ENCODE measurements around the gene SOBP. TPM values are rescaled to one million over a fixed set of nuclear protein-coding genes. Genes with fewer than 3 reads are reported as not detected.

The SOBP gene
- total and polyA plus RNA-seq, 2 donors (not counting 1 experiment from before 2014, with no cell fraction given) = 0.82 to 1.5 TPM

- ChIA-PET POLR2A (no interaction called here), CTCF (no interaction called here)
- Histone ChIP-seq H4K20me1 (ENCODE audit: control insufficient read depth, insufficient read depth, low read length, poor library complexity, severe bottlenecking) (peaks cover 8% of the 10 kb centered on the region), H3K4me1 (ENCODE audit: control insufficient read depth in 2 of 2, insufficient read depth in 2 of 2, low read length in 2 of 2) (no peaks in the 10 kb centered on the region), H3K27ac (ENCODE audit: low read length in 2 of 2) (no peak overlapping the region), H3K9me3 (ENCODE audit: control extremely low read depth in 1 of 3, control insufficient read depth in 2 of 3, insufficient read depth in 1 of 3, low read length in 2 of 3) (peaks cover 0 to 23% (median 16%) of the 10 kb centered on the region in 3 donors), H3K27me3 (replicated peaks in 1 of 4; ENCODE audit: control extremely low read depth in 1 of 4, control insufficient read depth in 3 of 4, insufficient read depth in 4 of 4, low read length in 3 of 4) (no peaks in the 10 kb centered on the region), H3K9ac (ENCODE audit: low read length) (no peak overlapping the region), H2AFZ (ENCODE audit: insufficient read depth, low read depth, low read length, poor library complexity, severe bottlenecking) (no peak overlapping the region), H3K79me2 (ENCODE audit: control insufficient read depth, insufficient read depth, low read length) (peaks cover 51% of the 10 kb centered on the region), H3K4me3 (ENCODE audit: control extremely low read depth in 1 of 5, extremely low read depth in 1 of 5, insufficient read depth in 1 of 5, low read depth in 2 of 5, low read length in 4 of 5) (no peak overlapping the region), H3K36me3 (replicated peaks in 1 of 2; ENCODE audit: control extremely low read depth in 1 of 2, control insufficient read depth in 1 of 2, extremely low read depth in 1 of 2, insufficient read depth in 2 of 2, low read length in 1 of 2) (peaks cover 0 to 13% of the 10 kb centered on the region in 2 experiments), H3K4me2 (replicated peaks; ENCODE audit: low read depth, low read length, poor library complexity, severe bottlenecking) (no peak overlapping the region)
- ATAC-seq (ENCODE audit: low read depth) (no peak), DNase-seq (no peak)
- Mint-ChIP-seq H3K4me1 (peaks cover 9% of the 10 kb centered on the region), H3K9me3 (ENCODE audit: insufficient read depth) (peaks cover 2% of the 10 kb centered on the region), H3K4me3 (no peak overlapping the region), H3K27me3 (no peaks in the 10 kb centered on the region), H3K27ac (no peak overlapping the region)
- 100% methylated on average over 1 of the region's 2 CpGs for WGBS (ENCODE audit: insufficient coverage)
- intact Hi-C loops (cut with micrococcal nuclease) = no loop called here
- TF ChIP-seq EZH2 (IDR thresholded peaks at IDR 0.05; ENCODE audit: borderline replicate concordance, insufficient read depth, low read depth, low read length, poor library complexity, severe bottlenecking) = no peak
- no peak for TF ChIP-seq CTCF (IDR thresholded peaks at IDR 0.05)
Measured at GRCh38 chr6:107442938-107443607, 46.8 kb upstream of the SOBP start.

GRCh38 chr6:107443608-107444267 lies 46.2 kb upstream of the SOBP start:
- H3K27ac ChIP-seq (ENCODE audit: low read length in 2 of 2) = no peak overlapping the region
- TF ChIP-seq EZH2 (IDR thresholded peaks at IDR 0.05; ENCODE audit: borderline replicate concordance, insufficient read depth, low read depth, low read length, poor library complexity, severe bottlenecking) (no peak), CTCF (IDR thresholded peaks at IDR 0.05) (no peak)
- no peaks in the 10 kb centered on the region for H3K27me3 ChIP-seq (replicated peaks in 1 of 4; ENCODE audit: control extremely low read depth in 1 of 4, control insufficient read depth in 3 of 4, insufficient read depth in 4 of 4, low read length in 3 of 4)
- no peak overlapping the region for H2AFZ ChIP-seq (ENCODE audit: insufficient read depth, low read depth, low read length, poor library complexity, severe bottlenecking)
- no peak overlapping the region for H3K4me3 ChIP-seq (ENCODE audit: control extremely low read depth in 1 of 5, extremely low read depth in 1 of 5, insufficient read depth in 1 of 5, low read depth in 2 of 5, low read length in 4 of 5)
- no peak for ATAC-seq (ENCODE audit: low read depth)
- Mint-ChIP-seq H3K9me3 (ENCODE audit: insufficient read depth) (peaks cover 7% of the 10 kb centered on the region), H3K4me1 (peaks cover 9% of the 10 kb centered on the region), H3K27me3 (no peaks in the 10 kb centered on the region), H3K27ac (no peak overlapping the region), H3K4me3 (no peak overlapping the region)
- no peaks in the 10 kb centered on the region for H3K4me1 ChIP-seq (ENCODE audit: control insufficient read depth in 2 of 2, insufficient read depth in 2 of 2, low read length in 2 of 2)
- H3K36me3 ChIP-seq (replicated peaks in 1 of 2; ENCODE audit: control extremely low read depth in 1 of 2, control insufficient read depth in 1 of 2, extremely low read depth in 1 of 2, insufficient read depth in 2 of 2, low read length in 1 of 2) = peaks cover 0 to 13% of the 10 kb centered on the region in 2 experiments
- H4K20me1 ChIP-seq (ENCODE audit: control insufficient read depth, insufficient read depth, low read length, poor library complexity, severe bottlenecking) = peaks cover 8% of the 10 kb centered on the region
- no peak overlapping the region for H3K9ac ChIP-seq (ENCODE audit: low read length)
- H3K79me2 ChIP-seq (ENCODE audit: control insufficient read depth, insufficient read depth, low read length) = peaks cover 51% of the 10 kb centered on the region
- no peak overlapping the region for H3K4me2 ChIP-seq (replicated peaks; ENCODE audit: low read depth, low read length, poor library complexity, severe bottlenecking)
- no peak for DNase-seq
- CTCF ChIA-PET = no interaction called here
- H3K9me3 ChIP-seq (ENCODE audit: control extremely low read depth in 1 of 3, control insufficient read depth in 2 of 3, insufficient read depth in 1 of 3, low read length in 2 of 3) = peaks cover 0 to 23% (median 22%) of the 10 kb centered on the region in 3 donors
- intact Hi-C loops (cut with micrococcal nuclease) = no loop called here
- WGBS (ENCODE audit: insufficient coverage) = 88% methylated on average over 1 of the region's 7 CpGs
- POLR2A ChIA-PET = no interaction called here
